ENCODE measurements around the gene NEXN. TPM values are rescaled to one million over a fixed set of nuclear protein-coding genes. Genes with fewer than 3 reads are reported as not detected.

The NEXN gene
- polyA plus RNA-seq, 3 donors = 0.31 to 3.5 (median 3.0) TPM

DNA sequence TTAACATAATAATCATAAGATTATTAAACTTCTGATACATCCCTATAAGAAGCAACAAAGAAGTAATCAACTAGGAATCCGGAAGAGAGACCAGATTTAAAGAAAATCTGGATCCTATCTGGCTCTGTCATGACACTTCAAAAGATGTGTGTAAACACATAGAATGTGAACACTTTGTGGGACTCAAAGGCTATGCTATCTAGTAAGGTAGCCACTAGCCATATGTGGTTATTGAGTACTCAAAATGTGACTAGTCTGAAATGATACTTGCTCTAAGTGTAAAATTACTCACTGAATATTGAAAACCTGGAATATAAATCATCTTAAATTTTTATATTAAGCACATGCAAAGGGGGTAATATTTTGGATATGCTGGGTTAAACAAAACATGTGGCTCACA, 81.8 kb downstream of the NEXN start:
- H3K27ac Mint-ChIP-seq = no peak overlapping the region
- peaks cover 46 to 67% of the 10 kb centered on the region in 2 donors for H3K36me3 Mint-ChIP-seq
- peaks cover 92% of the 10 kb centered on the region for H3K79me2 ChIP-seq (ENCODE audit: insufficient read depth, low read length)
- no peak overlapping the region for H3K4me2 ChIP-seq (replicated peaks; ENCODE audit: extremely low read depth, low read length, poor library complexity, severe bottlenecking)
- WGBS (ENCODE audit: insufficient coverage) = no CpG with 5 or more reads among the region's 1 CpG
- peaks cover 64 to 80% of the 10 kb centered on the region in 2 donors for H3K36me3 ChIP-seq (replicated peaks in 1 of 2; ENCODE audit: control insufficient read depth in 1 of 2, insufficient read depth in 2 of 2, low read length in 2 of 2)
- H3K9ac ChIP-seq (ENCODE audit: insufficient read depth, low read length, poor library complexity, severe bottlenecking) = no peak overlapping the region
- H3K4me3 ChIP-seq (replicated peaks in 1 of 3; ENCODE audit: low read depth in 2 of 3, low read length in 3 of 3) = no peak overlapping the region
- H4K20me1 ChIP-seq (ENCODE audit: insufficient read depth, low read length) = peaks cover 100% of the 10 kb centered on the region
- intact Hi-C loops (cut with micrococcal nuclease) = no loop called here
- H3K4me1 Mint-ChIP-seq = peaks cover 4% of the 10 kb centered on the region
- no peak for DNase-seq
- H3K27me3 ChIP-seq (ENCODE audit: control insufficient read depth in 2 of 2, insufficient read depth in 2 of 2, low read length in 2 of 2) = no peaks in the 10 kb centered on the region
- peaks cover 0 to 1% (median 0%) of the 10 kb centered on the region in 7 donors for H3K9me3 Mint-ChIP-seq
- H2AFZ ChIP-seq (ENCODE audit: insufficient read depth, low read depth, low read length, poor library complexity, severe bottlenecking) = no peak overlapping the region
- H3K27me3 Mint-ChIP-seq (ENCODE audit: low read depth in 3 of 3) = no peaks in the 10 kb centered on the region
- H3K27ac ChIP-seq (ENCODE audit: low read depth in 1 of 2, low read length in 2 of 2) = no peak overlapping the region
- TF ChIP-seq, protein P1, sequence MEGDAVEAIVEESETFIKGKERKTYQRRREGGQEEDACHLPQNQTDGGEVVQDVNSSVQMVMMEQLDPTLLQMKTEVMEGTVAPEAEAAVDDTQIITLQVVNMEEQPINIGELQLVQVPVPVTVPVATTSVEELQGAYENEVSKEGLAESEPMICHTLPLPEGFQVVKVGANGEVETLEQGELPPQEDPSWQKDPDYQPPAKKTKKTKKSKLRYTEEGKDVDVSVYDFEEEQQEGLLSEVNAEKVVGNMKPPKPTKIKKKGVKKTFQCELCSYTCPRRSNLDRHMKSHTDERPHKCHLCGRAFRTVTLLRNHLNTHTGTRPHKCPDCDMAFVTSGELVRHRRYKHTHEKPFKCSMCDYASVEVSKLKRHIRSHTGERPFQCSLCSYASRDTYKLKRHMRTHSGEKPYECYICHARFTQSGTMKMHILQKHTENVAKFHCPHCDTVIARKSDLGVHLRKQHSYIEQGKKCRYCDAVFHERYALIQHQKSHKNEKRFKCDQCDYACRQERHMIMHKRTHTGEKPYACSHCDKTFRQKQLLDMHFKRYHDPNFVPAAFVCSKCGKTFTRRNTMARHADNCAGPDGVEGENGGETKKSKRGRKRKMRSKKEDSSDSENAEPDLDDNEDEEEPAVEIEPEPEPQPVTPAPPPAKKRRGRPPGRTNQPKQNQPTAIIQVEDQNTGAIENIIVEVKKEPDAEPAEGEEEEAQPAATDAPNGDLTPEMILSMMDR (IDR thresholded peaks at IDR 0.05) = no peak
- H3K9me3 ChIP-seq (replicated peaks in 1 of 2; ENCODE audit: control insufficient read depth in 1 of 2, insufficient read depth in 1 of 2, low read length in 2 of 2) = no peaks in the 10 kb centered on the region
- H3K4me3 Mint-ChIP-seq = no peak overlapping the region
- no peaks in the 10 kb centered on the region for H3K4me1 ChIP-seq (ENCODE audit: control insufficient read depth in 1 of 2, insufficient read depth in 2 of 2, low read length in 2 of 2)

DNA sequence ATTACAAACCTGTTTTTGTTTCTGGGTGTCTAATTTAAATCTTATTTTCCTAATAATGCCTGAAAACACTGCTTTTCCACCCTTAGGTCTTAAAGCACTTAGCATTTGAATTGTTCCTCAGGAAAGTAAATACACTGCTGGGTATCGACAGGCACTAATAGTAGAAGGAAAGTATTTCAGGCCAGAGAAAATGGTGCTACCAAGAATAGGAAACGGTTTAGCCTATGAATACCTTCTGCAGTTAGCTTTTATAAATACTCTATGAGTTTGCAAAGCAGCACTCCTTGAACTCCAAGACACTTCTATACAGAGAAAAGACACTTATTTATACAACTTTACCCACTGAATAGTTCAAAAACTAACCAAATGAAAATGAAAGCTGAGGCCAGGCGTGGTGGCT, 83.7 kb downstream of the NEXN start:
- Mint-ChIP-seq H3K4me3 (no peak overlapping the region), H3K36me3 (peaks cover 38 to 56% of the 10 kb centered on the region in 2 donors), H3K4me1 (peaks cover 4% of the 10 kb centered on the region), H3K27me3 (ENCODE audit: low read depth in 3 of 3) (no peaks in the 10 kb centered on the region), H3K27ac (peak overlapping the region in 1 of 7 donors; percentile 45), H3K9me3 (peaks cover 0 to 1% (median 0%) of the 10 kb centered on the region in 7 donors)
- TF ChIP-seq, protein P1 (IDR thresholded peaks at IDR 0.05) = no peak
- Histone ChIP-seq H3K4me3 (replicated peaks in 1 of 3; ENCODE audit: low read depth in 2 of 3, low read length in 3 of 3) (no peak overlapping the region), H3K27ac (ENCODE audit: low read depth in 1 of 2, low read length in 2 of 2) (peak overlapping the region in 1 of 2 donors; percentile 32), H3K27me3 (ENCODE audit: control insufficient read depth in 2 of 2, insufficient read depth in 2 of 2, low read length in 2 of 2) (no peaks in the 10 kb centered on the region), H2AFZ (ENCODE audit: insufficient read depth, low read depth, low read length, poor library complexity, severe bottlenecking) (no peak overlapping the region), H4K20me1 (ENCODE audit: insufficient read depth, low read length) (peaks cover 99% of the 10 kb centered on the region), H3K36me3 (replicated peaks in 1 of 2; ENCODE audit: control insufficient read depth in 1 of 2, insufficient read depth in 2 of 2, low read length in 2 of 2) (peaks cover 47 to 61% of the 10 kb centered on the region in 2 donors), H3K9ac (ENCODE audit: insufficient read depth, low read length, poor library complexity, severe bottlenecking) (no peak overlapping the region), H3K9me3 (replicated peaks in 1 of 2; ENCODE audit: control insufficient read depth in 1 of 2, insufficient read depth in 1 of 2, low read length in 2 of 2) (no peaks in the 10 kb centered on the region), H3K79me2 (ENCODE audit: insufficient read depth, low read length) (peaks cover 100% of the 10 kb centered on the region), H3K4me2 (replicated peaks; ENCODE audit: extremely low read depth, low read length, poor library complexity, severe bottlenecking) (no peak overlapping the region), H3K4me1 (ENCODE audit: control insufficient read depth in 1 of 2, insufficient read depth in 2 of 2, low read length in 2 of 2) (peaks cover 15 to 18% of the 10 kb centered on the region in 2 donors)
- no CpG with 5 or more reads among the region's 3 CpGs for WGBS (ENCODE audit: insufficient coverage)
- no peak for DNase-seq
- intact Hi-C loops (cut with micrococcal nuclease) = no loop called here

Data from CD14-positive monocyte (primary cell).